ENCODE measurements around the gene ELFN2.

- TF ChIP-seq ZSCAN22 (CRISPR knock-in tag; IDR thresholded peaks at IDR 0.05) (no peak), ELF4 (CRISPR knock-in tag; IDR thresholded peaks at IDR 0.05; ENCODE audit: borderline replicate concordance) (no peak), HDAC6 (IDR thresholded peaks at IDR 0.05; ENCODE audit: low read depth, low read length) (no peak)
- TF ChIP-seq, protein P1, sequence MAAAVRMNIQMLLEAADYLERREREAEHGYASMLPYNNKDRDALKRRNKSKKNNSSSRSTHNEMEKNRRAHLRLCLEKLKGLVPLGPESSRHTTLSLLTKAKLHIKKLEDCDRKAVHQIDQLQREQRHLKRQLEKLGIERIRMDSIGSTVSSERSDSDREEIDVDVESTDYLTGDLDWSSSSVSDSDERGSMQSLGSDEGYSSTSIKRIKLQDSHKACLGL (CRISPR knock-in tag; IDR thresholded peaks at IDR 0.05) = no peak
- TF ChIP-seq, protein P2, sequence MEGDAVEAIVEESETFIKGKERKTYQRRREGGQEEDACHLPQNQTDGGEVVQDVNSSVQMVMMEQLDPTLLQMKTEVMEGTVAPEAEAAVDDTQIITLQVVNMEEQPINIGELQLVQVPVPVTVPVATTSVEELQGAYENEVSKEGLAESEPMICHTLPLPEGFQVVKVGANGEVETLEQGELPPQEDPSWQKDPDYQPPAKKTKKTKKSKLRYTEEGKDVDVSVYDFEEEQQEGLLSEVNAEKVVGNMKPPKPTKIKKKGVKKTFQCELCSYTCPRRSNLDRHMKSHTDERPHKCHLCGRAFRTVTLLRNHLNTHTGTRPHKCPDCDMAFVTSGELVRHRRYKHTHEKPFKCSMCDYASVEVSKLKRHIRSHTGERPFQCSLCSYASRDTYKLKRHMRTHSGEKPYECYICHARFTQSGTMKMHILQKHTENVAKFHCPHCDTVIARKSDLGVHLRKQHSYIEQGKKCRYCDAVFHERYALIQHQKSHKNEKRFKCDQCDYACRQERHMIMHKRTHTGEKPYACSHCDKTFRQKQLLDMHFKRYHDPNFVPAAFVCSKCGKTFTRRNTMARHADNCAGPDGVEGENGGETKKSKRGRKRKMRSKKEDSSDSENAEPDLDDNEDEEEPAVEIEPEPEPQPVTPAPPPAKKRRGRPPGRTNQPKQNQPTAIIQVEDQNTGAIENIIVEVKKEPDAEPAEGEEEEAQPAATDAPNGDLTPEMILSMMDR (CRISPR knock-in tag; IDR thresholded peaks at IDR 0.05) = no peak
These were observed 86.7 kb downstream of the ELFN2 start for GRCh38 chr22:37340331-37341262.

Measured in HepG2 (cell line).